HEK293T (cell line): ENCODE data around the gene MAN1C1.

ENCODE experiments used
- CTCF ChIA-PET: fragments of 350-600 bp; formaldehyde crosslinking; extraction: SDS; loops from one replicate; lab custom pipeline; 2021; ENCODE audit warnings: antibody characterized with exemption, inconsistent platforms; lab: Yijun Ruan, JAX
- POLR2A ChIA-PET: fragments of 350-600 bp; formaldehyde crosslinking; extraction: SDS; loops from one replicate; lab custom pipeline; 2020; ENCODE audit warnings: antibody characterized with exemption, inconsistent platforms; lab: Yijun Ruan, JAX
- DNase-seq: peaks from one replicate; pipeline ENCODE4 v3.0.0; 2012; ENCODE audit warnings: mixed read lengths; ENCODE audit errors: extremely low spot score
- ARNT ChIP-seq: fragments of 450-650 bp; IDR thresholded peaks from 2 replicates; pipeline ENCODE4 v1.6.1; 2017; ENCODE audit warnings: mild to moderate bottlenecking
- BHLHE40 ChIP-seq: fragments of 450-650 bp; IDR thresholded peaks from 2 replicates; pipeline ENCODE4 v1.6.1; 2016; ENCODE audit warnings: mild to moderate bottlenecking, moderate library complexity, borderline replicate concordance
- CTBP1 ChIP-seq: fragments of 450-650 bp; IDR thresholded peaks from 2 replicates; pipeline ENCODE4 v1.6.1; 2016; ENCODE audit warnings: borderline replicate concordance
- ELF4 ChIP-seq: fragments of 450-650 bp; IDR thresholded peaks from 2 replicates; pipeline ENCODE4 v1.6.1; 2017; ENCODE audit warnings: antibody characterized with exemption
- FOXA1 ChIP-seq: fragments of 450-650 bp; IDR thresholded peaks from 2 replicates; pipeline ENCODE4 v1.6.1; 2016; ENCODE audit warnings: mild to moderate bottlenecking
- FOXK2 ChIP-seq: fragments of 450-650 bp; IDR thresholded peaks from 2 replicates; pipeline ENCODE4 v1.6.1; 2016; ENCODE audit warnings: mild to moderate bottlenecking
- FOXM1 ChIP-seq: fragments of 450-650 bp; IDR thresholded peaks from 2 replicates; pipeline ENCODE4 v1.6.1; 2017; ENCODE audit warnings: mild to moderate bottlenecking, borderline replicate concordance
- HDGF ChIP-seq: fragments of 450-650 bp; IDR thresholded peaks from 2 replicates; pipeline ENCODE4 v1.6.1; 2017; ENCODE audit warnings: antibody characterized with exemption, borderline replicate concordance
- L3MBTL2 ChIP-seq: fragments of 450-650 bp; conservative IDR thresholded peaks from 2 replicates; pipeline ENCODE4 v1.6.1; 2016; ENCODE audit warnings: mild to moderate bottlenecking
- LEF1 ChIP-seq: fragments of 450-650 bp; IDR thresholded peaks from 2 replicates; pipeline ENCODE4 v1.6.1; 2017; ENCODE audit warnings: mild to moderate bottlenecking, borderline replicate concordance
- NFRKB ChIP-seq: fragments of 450-650 bp; IDR thresholded peaks from 2 replicates; pipeline ENCODE4 v1.6.1; 2016; ENCODE audit warnings: mild to moderate bottlenecking, moderate library complexity
- SP1 ChIP-seq: fragments of 450-650 bp; IDR thresholded peaks from 2 replicates; pipeline ENCODE4 v1.6.1; 2017
- SUZ12 ChIP-seq: fragments of 450-650 bp; IDR thresholded peaks from 2 replicates; pipeline ENCODE4 v1.6.1; 2016; ENCODE audit warnings: mild to moderate bottlenecking
- TARDBP ChIP-seq: fragments of 450-650 bp; IDR thresholded peaks from 2 replicates; pipeline ENCODE4 v1.6.1; 2016
- ZNF384 ChIP-seq: fragments of 450-650 bp; IDR thresholded peaks from 2 replicates; pipeline ENCODE4 v1.6.1; 2016
- TF ChIP-seq, protein P1 (sequence below): fragments of 450-650 bp; IDR thresholded peaks from 2 replicates; pipeline ENCODE4 v1.6.1; 2016

MAN1C1 gene

DNA sequence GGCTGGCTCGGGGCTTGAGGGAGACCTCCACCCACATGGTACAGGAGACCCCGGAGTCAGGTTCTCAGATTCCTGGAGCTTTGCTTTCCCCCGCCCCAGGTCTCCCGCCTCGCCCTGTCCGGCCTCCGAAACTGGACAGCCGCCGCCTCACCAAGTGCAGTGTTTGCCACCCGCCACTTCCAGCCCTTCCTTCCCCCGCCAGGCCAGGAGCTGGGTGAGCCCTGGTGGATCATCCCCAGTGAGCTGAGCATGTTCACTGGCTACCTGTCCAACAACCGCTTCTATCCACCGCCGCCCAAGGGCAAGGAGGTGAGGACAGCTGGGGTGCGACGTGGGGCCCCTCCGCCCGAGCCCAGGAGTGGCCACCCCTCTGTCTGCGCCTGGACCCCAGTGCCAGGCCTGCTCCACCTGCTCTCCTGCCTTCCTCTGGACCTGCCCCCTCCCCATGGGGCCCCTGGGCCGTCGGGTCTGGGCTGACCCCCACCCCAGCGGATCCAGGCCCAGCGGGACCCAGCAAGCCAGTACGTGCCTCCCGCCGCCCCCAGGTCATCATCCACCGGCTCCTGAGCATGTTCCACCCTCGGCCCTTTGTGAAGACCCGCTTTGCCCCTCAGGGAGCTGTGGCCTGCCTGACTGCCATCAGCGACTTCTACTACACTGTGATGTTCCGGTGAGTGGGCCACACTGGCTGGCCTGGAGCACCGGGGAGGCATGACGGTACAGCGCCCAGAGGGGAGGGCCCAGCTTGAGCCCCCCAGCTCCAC lies 192.1 kb downstream of the MAN1C1 start:
- POLR2A ChIA-PET, result interaction anchor here (1.1 to 2.4 kb wide), 3 partner anchors 8 to 199 kb away, joined by 3 to 14 read pairs (median 4); partner anchors contain the start of gene SELENON
- no peak for DNase-seq
- TF ChIP-seq FOXK2 (no peak), ARNT (no peak), ELF4 (no peak), HDGF (no peak), NFRKB (no peak), TARDBP (no peak), LEF1 (no peak), CTBP1 (no peak), FOXM1 (no peak), ZNF384 (no peak), L3MBTL2 (no peak)
- TF ChIP-seq, protein P1, sequence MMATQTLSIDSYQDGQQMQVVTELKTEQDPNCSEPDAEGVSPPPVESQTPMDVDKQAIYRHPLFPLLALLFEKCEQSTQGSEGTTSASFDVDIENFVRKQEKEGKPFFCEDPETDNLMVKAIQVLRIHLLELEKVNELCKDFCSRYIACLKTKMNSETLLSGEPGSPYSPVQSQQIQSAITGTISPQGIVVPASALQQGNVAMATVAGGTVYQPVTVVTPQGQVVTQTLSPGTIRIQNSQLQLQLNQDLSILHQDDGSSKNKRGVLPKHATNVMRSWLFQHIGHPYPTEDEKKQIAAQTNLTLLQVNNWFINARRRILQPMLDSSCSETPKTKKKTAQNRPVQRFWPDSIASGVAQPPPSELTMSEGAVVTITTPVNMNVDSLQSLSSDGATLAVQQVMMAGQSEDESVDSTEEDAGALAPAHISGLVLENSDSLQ, result no peak
- CTCF ChIA-PET, result interaction anchor here (0.6 to 1.1 kb wide), 3 partner anchors 106 to 391 kb away, joined by 3 to 4 read pairs (median 3); no protein-coding TSS in a partner anchor

DNA sequence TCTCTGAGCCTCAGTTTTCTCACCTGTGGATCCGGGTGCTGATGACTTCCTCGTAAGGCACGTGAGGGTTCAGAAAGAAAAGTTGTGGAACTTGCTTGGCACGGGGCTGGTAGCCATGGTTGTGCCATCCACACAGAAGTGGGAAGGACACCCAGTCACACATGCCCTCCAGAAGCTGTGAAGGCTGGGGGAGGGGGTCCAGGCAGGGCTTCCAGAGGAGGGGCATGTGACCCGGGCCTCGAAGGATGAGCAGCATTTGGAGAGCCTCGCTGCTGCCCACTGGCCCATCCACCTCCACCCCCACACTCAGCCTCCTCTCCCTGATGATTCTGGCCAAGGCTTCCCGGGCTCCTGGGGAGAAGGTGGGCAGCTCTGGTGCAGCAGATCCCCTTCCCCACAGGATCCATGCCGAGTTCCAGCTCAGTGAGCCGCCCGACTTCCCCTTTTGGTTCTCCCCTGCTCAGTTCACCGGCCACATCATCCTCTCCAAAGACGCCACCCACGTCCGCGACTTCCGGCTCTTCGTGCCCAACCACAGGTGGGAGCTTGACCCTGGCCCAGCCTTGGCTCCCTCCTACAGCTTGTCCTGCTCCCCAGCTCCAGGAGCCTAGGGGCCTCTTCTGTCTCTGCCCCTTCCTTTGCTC lies 192.8 kb downstream of the MAN1C1 start:
- ChIA-PET CTCF (interaction anchor here (0.6 to 1.8 kb wide), 2 partner anchors 191 to 307 kb away, joined by 3 to 4 read pairs; no protein-coding TSS in a partner anchor), POLR2A (interaction anchor here (1.1 to 2.4 kb wide), 4 partner anchors 9 to 576 kb away, joined by 3 to 14 read pairs (median 4); partner anchors contain the start of gene SELENON)
- DNase-seq, result no peak
- no peak for TF ChIP-seq ARNT
- no peak for TF ChIP-seq LEF1
- TF ChIP-seq TARDBP, result no peak
- no peak for TF ChIP-seq ELF4
- TF ChIP-seq HDGF, result no peak
- TF ChIP-seq L3MBTL2, result no peak
- no peak for TF ChIP-seq ZNF384
- no peak for TF ChIP-seq SUZ12
- no peak for TF ChIP-seq FOXK2
- TF ChIP-seq, protein P1, result no peak
- TF ChIP-seq NFRKB, result no peak
- TF ChIP-seq FOXM1, result no peak
- no peak for TF ChIP-seq FOXA1
- TF ChIP-seq CTBP1, result no peak
- no peak for TF ChIP-seq BHLHE40
- TF ChIP-seq SP1, result no peak

DNA sequence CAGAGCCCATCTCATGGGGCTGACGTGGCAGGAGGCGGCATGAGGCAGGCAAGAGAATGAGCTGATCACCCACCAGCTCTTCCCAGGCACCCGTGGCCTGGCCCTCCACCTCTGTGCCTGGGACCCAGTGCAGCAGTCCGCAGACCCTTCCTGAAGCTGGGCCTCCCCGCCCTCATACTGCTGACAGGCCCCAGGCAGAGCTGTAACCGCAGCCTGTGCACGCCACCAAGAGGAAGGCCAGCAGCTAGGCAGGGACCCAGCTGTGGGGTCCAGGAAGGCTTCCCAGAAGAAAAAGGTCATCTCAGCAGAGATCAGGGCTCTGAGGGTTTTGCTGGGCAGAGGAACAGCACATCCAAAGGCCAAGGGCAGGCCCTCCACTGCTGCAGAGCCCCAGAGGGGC lies 193.3 kb downstream of the MAN1C1 start:
- ChIA-PET POLR2A (interaction anchor here (1.1 to 2.4 kb wide), 4 partner anchors 9 to 577 kb away, joined by 3 to 14 read pairs (median 4); partner anchors contain the start of gene SELENON), CTCF (interaction anchor here (0.6 to 1.8 kb wide), 3 partner anchors 14 to 308 kb away, joined by 3 to 4 read pairs (median 3); no protein-coding TSS in a partner anchor)
- no peak for DNase-seq
- TF ChIP-seq FOXA1 (no peak), NFRKB (no peak), CTBP1 (no peak), SUZ12 (no peak), LEF1 (no peak), HDGF (no peak), TARDBP (no peak), BHLHE40 (no peak), ARNT (no peak), ZNF384 (no peak), L3MBTL2 (no peak), FOXM1 (no peak), FOXK2 (no peak), SP1 (no peak), ELF4 (no peak)
- TF ChIP-seq, protein P1, result no peak

DNA sequence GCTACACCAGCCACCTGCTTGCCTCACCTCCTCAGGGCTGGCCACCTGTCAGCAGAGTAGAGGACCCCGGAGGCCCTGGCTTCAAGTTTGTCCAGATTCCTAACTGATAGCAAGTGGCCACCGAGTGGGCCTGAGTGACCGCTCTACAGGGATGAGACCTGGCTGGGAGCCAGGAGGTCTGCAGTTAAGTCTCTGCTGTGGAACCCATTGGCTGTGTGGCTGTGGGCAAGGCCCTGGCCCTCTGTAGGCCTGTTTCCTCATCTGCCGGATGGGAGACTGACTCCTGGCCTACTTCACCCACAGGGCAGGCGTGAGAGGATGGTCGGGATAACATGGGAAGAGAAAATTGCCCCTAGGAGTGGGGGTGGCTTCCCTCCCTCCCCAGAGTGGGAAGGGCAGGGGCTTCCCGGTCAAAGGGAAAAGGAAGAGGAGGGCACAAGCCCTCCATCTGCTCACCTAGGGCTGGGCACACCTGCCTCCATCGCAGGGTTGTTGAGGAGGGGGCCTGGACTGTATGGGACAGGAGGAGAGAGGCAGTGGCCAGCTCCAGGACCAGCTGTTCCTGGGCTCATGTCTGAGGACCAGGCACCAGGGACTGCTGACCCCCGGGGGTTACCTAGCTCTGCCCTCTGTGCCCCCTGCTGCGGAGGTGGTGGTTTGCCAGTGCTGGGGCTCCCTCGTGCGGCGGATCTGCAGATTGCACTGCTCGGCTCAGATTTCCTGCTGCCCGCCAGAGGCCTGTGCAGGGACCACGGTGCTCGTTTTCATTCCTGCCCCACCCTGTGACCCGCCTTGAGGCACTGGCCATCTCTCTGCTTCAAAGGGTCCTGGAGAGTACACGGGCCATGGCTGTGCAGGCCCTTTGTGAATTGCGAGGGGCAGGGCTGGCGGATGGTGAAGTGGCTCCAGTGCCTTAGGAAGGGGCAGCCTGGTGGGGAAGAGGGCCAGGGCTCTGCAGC lies 194.0 kb downstream of the MAN1C1 start:
- POLR2A ChIA-PET, result interaction anchor here (0.6 to 2.4 kb wide), 5 partner anchors 8 to 578 kb away, joined by 3 to 14 read pairs (median 4); partner anchors contain the start of genes MTFR1L, PAFAH2 and SELENON
- peak; percentile 77 for DNase-seq
- CTCF ChIA-PET, result interaction anchor here (0.5 to 1.8 kb wide), 10 partner anchors 13 to 412 kb away, joined by 3 to 4 read pairs (median 3); partner anchors contain the start of gene EXTL1
- TF ChIP-seq, protein P1, result no peak
- no peak for TF ChIP-seq SUZ12
- no peak for TF ChIP-seq L3MBTL2
- no peak for TF ChIP-seq SP1
- no peak for TF ChIP-seq BHLHE40
- TF ChIP-seq NFRKB, result no peak
- no peak for TF ChIP-seq ZNF384
- TF ChIP-seq ELF4, result no peak
- TF ChIP-seq FOXA1, result no peak
- no peak for TF ChIP-seq FOXM1
- no peak for TF ChIP-seq FOXK2
- TF ChIP-seq LEF1, result no peak
- TF ChIP-seq TARDBP, result no peak
